ENCODE measurements around the gene TSPAN11.
"Not testable (repeated sequence)": the region's sequence is repeated elsewhere in the genome, so short reads cannot be mapped to it uniquely, and the experiment has no call there.

Gene TSPAN11

DNA sequence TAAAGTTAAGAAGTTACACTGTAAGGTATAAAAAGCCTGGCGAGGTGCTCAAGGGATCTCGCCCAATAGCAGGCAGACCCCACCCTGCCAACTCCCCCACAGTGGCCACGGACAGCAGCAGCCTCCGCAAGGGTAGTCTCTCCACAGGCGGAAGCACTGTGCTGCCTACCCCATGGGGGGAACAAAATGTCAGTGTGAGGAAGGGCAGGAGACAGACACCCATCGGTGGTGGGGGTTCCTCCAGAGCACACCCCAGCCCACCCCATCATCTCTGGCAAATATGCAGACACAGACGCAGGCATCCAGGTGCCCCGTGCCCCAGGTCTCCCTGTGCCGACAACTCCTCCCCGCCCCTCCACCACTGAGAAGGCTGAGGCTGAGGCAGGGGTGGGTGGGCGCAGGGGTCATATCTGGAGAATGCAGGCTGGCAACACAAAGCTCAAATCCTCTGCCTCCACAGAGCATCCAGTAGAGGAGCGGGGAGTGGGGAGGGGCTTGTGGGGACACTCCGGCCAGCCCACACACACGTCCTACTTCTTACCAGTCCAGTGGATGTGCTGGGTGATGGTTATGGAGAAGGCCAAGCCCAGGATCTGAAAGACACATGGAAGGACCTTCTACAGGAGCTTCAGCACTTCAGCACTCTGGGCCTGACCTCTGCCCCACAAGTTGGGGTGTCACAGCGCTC, 78.9 kb downstream of the TSPAN11 start:
- DNase-seq: no peak

GRCh38 chr12:31005944-31006361, 79.4 kb downstream of the TSPAN11 start:
- no peak for DNase-seq

GRCh38 chr12:31006416-31007152, 80.0 kb downstream of the TSPAN11 start:
- DNase-seq: no peak

GRCh38 chr12:31007153-31007495, 80.6 kb downstream of the TSPAN11 start:
- no peak for DNase-seq

DNA sequence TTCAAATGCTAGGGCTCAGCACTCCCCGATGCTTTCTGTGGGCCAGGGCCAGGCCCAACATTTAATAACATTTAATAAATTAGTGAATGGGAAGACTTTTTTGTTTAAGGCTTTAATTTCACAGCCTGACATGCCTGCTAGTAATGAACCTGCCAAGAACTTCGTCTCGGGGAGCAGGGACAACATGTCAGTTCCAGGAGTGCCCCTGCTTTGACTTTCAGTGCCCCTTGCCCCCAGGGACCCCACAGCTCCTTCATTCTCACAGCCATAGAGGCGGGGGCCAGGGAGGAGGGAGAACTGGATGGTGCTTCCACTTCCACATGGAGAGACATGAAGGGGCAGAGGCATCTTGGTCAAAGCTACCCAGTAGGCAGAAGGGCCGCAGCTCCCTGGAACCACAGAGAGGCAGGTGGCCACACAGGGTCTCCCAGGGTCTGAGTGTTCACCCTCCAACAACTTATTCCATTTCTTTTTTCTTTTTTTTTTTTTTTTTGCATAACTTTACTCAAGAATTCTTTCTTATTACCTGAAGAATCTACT, 81.2 kb downstream of the TSPAN11 start:
- DNase-seq: no peak

DNA sequence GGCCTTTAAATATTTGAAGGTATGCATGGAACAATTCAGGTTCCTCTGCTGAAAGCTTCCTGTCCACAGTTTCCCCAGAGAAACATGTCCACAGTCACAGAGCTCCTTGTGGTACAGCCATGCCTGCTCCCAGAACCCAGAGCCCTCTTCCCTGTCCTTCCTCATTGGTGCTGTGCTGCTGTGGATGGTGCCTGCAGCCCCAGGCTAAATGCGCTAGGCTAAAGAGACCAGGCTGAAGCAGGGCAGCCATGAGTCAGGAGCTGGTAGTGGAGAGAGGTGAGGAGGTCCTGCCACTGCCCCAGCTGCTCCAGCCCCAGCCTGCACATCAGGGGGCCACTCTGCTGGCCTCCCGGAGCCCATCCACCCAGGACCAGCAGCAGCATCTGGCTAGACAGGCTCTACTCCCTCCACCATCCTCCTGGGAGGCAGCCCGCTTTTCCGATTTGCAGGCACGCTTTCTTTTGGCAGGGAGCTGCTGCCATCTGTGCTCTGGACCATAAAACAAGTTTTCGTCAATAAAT, 81.8 kb downstream of the TSPAN11 start:
- no peak for DNase-seq

- DNase-seq: no peak
Observed at GRCh38 chr12:31008961-31009840, 82.7 kb downstream of the TSPAN11 start.

DNA sequence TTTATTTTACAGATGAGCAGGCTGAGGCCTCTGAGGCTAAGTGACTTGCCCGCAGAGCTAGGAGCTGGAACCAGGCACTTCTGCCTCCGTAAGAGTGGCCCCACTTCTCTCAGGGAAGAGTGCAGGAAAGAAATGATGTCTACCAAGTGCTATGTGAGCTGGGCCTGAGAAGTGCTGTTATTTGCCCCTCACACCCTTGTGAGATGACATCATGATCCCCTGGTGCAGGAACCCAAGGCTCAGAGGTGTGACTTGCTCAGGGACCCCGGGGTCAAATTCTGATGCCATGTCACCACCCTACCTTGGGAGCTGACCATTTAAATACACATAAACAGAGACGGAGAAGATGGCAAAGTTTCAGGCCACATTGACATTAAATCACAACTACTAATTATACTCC, 83.4 kb downstream of the TSPAN11 start:
- DNase-seq: no peak

DNA sequence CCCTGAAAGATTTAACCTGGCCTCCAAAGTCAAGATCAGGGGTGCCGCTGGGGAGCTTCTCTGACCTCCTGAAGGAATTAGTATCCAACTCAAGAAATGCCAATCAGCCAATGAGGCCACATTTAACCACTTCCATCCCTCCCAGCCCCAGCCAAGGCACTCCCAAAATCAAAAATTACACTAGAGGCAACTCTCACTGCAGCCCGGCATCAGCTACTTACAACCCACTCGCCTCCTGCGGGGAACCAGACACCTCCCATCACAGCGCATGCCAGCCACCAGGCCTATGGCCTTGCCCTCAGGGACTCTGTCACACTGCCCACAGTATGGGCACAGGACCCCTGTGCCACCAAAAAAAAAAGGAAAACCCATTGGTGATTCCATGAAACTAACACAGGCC, 84.8 kb downstream of the TSPAN11 start:
- no peak for DNase-seq

DNA sequence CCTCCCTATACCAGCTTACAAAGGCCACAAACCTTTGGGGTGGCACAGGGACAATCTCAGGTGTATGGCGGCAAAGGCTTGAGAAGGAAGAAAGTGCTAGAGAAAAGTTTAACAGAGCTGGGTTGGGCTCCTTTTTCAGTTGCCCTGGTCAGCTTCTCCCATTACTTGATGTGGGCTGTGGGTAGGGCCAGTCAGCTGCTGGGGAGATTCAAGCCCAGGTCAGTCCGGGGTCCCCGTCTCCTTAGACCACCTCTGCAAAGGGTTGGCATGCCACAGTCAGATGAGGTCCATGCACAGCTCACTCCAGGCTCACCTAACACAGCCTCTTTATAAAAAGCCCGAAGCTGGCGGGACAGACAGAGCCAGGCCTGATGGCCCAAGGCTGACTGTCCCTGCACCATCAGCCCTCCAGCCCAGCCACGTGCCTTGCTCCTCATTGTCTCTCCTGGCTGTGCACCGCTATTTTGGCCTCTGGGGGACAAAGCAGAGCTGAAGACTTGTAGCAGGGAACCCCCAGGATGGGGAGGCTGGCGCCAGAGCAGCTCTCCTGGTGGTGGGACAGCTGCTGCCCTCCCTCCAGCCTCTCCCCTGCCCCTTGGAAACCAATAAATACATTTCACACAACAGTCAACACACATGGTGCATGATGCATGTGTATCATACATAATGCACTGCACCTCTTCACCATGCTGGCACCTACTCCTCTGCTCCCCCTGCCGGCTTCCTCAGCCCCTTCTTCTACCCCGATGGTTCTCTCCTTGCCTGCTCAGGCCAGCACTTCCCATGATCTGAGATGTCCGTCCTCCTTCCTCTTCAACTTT, 85.4 kb downstream of the TSPAN11 start:
- DNase-seq: no peak

DNA sequence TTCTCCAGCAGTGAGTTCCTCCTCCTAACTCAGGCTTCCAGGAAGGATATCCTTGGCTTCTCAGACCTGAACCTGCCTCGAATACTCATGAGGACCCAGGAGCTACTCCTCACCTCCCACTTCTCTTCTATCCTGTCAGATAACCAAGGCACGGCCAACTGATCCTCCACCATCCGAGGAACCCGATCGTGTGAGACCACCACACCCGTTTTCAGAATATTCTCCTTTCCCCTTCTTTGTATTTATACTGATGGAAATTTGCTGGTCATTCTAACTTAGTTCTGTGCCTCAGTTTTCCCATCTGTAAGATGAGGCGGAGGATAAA, 86.0 kb downstream of the TSPAN11 start:
- DNase-seq: not testable (repeated sequence)

DNA sequence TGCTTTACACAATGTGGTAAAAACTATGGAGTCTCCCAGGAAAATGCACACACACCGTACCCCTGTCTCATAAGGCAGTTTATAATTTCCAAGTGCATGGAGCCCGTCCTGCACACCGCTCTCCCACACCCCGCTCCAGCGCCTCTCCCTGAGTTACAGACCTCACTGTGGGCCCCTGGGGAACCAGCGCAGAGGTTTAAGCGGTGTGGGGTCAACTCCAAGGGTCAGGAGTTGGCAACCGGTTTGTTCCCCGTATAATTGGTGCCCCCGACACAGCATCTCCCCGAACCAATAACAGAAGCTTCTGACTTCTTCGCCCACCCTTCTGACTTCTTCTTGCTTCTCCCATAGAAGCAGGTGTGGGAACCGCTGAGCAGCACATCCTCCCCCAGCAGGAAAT, 88.7 kb downstream of the TSPAN11 start:
- DNase-seq: no peak

- DNase-seq: no peak
Observed at GRCh38 chr12:31016057-31016456, 89.5 kb downstream of the TSPAN11 start.

GRCh38 chr12:31017535-31017934, 91.0 kb downstream of the TSPAN11 start:
- DNase-seq: no peak

DNA sequence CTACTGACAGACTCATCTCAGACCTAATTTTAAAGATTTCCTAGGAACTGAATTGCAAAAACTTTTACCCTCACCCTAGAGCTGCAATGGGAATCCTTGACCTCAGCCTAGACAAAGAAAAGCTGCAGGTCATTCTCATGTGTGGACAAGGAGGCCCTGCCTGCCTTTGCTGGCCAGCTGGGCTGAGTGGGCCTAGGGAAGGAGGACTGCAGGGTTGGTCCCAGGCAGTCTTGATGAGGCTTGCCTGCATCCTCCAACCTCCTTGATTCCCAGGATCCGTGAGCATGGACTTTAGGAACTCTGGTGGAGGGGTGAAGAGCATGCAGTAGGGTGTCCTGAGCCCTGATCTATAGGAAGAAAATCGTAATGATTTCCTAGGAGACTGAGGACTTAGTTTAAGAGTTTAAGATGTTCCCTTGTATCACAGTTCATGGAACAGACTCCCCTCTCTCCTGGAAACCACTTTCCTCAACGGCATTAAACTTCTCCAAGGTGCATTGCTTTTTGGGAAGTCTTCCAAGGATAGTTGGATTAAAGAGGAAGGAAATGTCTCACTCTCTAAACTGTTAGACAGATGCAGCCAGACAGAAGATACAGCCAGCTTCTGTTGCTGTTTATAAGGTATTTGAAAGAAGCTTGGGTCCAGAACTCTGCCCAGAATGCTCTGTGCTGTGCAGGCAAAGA, 91.7 kb downstream of the TSPAN11 start:
- DNase-seq: no peak

- no peak for DNase-seq
Observed at GRCh38 chr12:31018790-31019505, 92.4 kb downstream of the TSPAN11 start.

GRCh38 chr12:31019561-31019960, 93.0 kb downstream of the TSPAN11 start:
- no peak for DNase-seq

- no peak for DNase-seq
Observed at GRCh38 chr12:31019976-31020375, 93.4 kb downstream of the TSPAN11 start.

GRCh38 chr12:31020385-31021166, 94.0 kb downstream of the TSPAN11 start:
- DNase-seq: no peak

DNA sequence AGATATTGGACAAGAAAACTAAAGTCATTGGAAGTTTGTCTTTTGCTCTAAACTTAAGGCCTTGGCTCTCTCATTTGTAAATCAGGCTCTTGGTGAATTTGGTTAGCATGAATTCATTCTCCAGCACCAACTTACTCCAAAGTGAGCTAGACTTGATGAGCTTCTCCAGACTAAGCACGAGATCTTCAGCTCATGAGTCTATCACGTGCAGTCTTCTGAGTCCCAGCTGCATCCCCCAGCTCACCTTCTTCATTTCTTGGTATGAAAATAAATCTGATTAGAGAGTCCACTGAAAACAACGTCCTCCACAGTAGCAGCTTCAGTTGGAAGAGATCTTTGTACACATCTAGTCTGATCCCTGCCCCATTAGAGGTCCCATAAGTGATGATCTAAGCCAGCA, 94.6 kb downstream of the TSPAN11 start:
- DNase-seq: no peak
